ENCODE data around the gene CNPY3. TPM values are rescaled to one million over a fixed set of nuclear protein-coding genes. Genes with fewer than 3 reads are reported as not detected.
"Not testable (repeated sequence)": the region's sequence is repeated elsewhere in the genome, so short reads cannot be mapped to it uniquely, and the experiment has no call there.

CNPY3 gene
- total and polyA plus RNA-seq, 10 of the 15 experiments (the other 5 are each of a cell fraction or from before 2014, with no cell fraction given): 7.2 to 102 (median 73.6) TPM

DNA sequence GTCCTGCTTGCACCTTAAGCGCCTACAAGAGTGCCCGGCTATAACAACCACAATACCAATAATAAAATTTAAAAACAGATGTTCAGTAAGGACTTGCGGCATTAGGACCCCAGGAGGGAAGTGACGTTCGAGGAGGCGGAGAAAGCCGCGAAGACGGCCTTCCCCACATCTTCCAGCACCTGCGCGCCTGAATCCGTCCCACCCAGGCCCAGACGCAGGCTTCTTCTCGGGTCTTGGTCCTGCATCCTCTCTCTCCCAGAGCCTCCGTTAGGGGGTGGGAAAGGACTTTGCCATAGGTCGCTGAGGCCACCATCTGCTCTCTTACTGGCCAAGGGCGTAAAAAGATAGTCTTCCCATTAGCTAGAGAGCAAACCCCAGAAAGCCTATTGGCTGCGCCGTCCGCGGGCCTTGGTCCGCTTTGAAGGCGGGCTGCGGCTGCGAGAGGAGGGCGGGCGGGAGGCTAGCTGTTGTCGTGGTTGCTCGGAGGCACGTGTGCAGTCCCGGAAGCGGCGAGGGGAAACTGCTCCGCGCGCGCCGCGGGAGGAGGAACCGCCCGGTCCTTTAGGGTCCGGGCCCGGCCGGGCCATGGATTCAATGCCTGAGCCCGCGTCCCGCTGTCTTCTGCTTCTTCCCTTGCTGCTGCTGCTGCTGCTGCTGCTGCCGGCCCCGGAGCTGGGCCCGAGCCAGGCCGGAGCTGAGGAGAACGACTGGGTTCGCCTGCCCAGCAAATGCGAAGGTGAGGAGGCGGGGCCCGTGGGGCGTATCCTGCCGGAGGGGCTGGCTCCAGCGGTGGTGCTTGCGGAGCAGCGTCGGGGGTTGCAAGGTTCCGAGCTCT lies at the start of gene CNPY3 (continued):
- TF ChIP-seq KDM1A (IDR thresholded peaks at IDR 0.05; ENCODE audit: borderline replicate concordance) (no peak), RCOR1 (conservative IDR thresholded peaks at IDR 0.05; ENCODE audit: low read depth, low read length) (peak; percentile 82; the same call in 1 of the 2 replicates), CEBPB (IDR thresholded peaks at IDR 0.05; ENCODE audit: borderline replicate concordance in 1 of 2, low read depth in 2 of 2, low read length in 2 of 2) (no peak), GATAD2B (conservative IDR thresholded peaks at IDR 0.05; ENCODE audit: low read depth) (peak; percentile 77), BACH1 (IDR thresholded peaks at IDR 0.05; ENCODE audit: borderline replicate concordance) (peak; percentile 81; the same call in 1 of the 2 replicates), ASH2L (IDR thresholded peaks at IDR 0.05; ENCODE audit: borderline replicate concordance, low read depth) (no peak), ZSCAN29 (IDR thresholded peaks at IDR 0.05) (no peak), POLR2AphosphoS2 (IDR thresholded peaks at IDR 0.05; ENCODE audit: low read depth, low read length) (0 out of 2 replicates have a peak, but pooled peaks have one; percentile 75)
- TF ChIP-seq, protein P1, sequence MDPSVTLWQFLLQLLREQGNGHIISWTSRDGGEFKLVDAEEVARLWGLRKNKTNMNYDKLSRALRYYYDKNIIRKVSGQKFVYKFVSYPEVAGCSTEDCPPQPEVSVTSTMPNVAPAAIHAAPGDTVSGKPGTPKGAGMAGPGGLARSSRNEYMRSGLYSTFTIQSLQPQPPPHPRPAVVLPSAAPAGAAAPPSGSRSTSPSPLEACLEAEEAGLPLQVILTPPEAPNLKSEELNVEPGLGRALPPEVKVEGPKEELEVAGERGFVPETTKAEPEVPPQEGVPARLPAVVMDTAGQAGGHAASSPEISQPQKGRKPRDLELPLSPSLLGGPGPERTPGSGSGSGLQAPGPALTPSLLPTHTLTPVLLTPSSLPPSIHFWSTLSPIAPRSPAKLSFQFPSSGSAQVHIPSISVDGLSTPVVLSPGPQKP (IDR thresholded peaks at IDR 0.05; ENCODE audit: low read depth, low read length): peak; percentile 53

DNA sequence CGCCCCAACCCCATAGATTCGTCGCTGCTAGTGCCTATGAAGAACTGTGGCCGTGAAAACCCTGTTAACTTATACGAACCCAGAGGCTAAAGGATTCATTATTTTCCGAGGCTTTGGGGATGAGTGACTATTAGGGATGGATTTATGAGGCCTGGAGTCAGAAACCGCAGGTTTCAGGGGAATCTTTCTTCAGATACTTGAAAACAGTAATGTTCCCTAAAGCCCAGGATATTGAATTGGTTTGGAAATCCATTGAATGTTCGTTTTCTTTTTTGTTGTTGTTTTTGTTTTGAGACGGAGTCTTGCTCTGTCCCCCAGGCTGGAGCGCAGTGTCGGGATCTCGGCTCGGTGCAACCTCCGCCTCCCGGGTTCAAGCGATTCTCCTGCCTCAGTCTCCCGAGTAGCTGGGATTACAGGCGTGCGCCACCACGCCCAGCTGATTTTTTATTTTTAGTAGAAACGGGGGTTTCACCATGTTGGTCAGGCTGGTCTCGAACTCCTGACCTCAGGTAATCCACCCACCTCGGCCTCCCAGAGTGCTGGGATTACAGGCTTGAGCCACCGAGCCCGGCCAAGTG lies 49.0 kb upstream of the CNPY3 start:
- Histone ChIP-seq H3K27ac (ENCODE audit: control insufficient read depth, insufficient read depth) (peak overlapping the region; percentile 78), H3K9ac (ENCODE audit: control insufficient read depth, insufficient read depth, low read length) (peak overlapping the region; percentile 96), H3K4me2 (ENCODE audit: control insufficient read depth, insufficient read depth) (peak overlapping the region; percentile 56), H3K79me2 (ENCODE audit: control insufficient read depth, insufficient read depth, low read length) (peaks cover 36% of the 10 kb centered on the region), H2AFZ (ENCODE audit: control insufficient read depth, low read depth, low read length) (peak overlapping the region; percentile 13; the same call in 1 of the 2 replicates), H3K4me3 (peak overlapping the region; percentile 86), H3K36me3 (ENCODE audit: control insufficient read depth in 2 of 2, insufficient read depth in 2 of 2, low read length in 1 of 2) (peaks cover 12 to 16% of the 10 kb centered on the region in 2 experiments)
- intact Hi-C loops (cut with micrococcal nuclease; ENCODE audit: unreplicated experiment); DNase-seq (ENCODE audit: low read depth, low spot score); H3K9me3 ChIP-seq (replicated peaks; ENCODE audit: control insufficient read depth, insufficient read depth, low read length); H4K20me1 ChIP-seq (ENCODE audit: control insufficient read depth, insufficient read depth); H3K4me1 ChIP-seq (ENCODE audit: control insufficient read depth, insufficient read depth, low read length); FAIRE-seq; in situ Hi-C loops (cut with MboI); H3K27me3 ChIP-seq (replicated peaks in 1 of 2; ENCODE audit: control insufficient read depth in 2 of 2, insufficient read depth in 2 of 2, low read length in 1 of 2); ATAC-seq: not testable (repeated sequence)
- 1% methylated on average over 25 of the region's 25 CpGs for WGBS (ENCODE audit: insufficient coverage, insufficient replicate concordance, low lambda C conversion rate, missing lambda C conversion rate)
- POLR2A ChIA-PET: interaction anchor here (0.5 to 3.5 kb wide), 11 partner anchors 10 to 956 kb away, joined by 3 to 16 read pairs (median 4); partner anchors contain the start of genes KLHDC3 and MEA1
- CTCF ChIA-PET: interaction anchor here (0.6 to 5.5 kb wide), 10 partner anchors 11 to 217 kb away, joined by 3 to 87 read pairs (median 5); no protein-coding TSS in a partner anchor
- TSS peak; percentile 89 for BruUV-seq (replicated peaks)
- SMC1A ChIA-PET (ENCODE audit: uncharacterized antibody, unreplicated experiment): interaction anchor here (0.5 to 7.1 kb wide), 12 partner anchors 9 to 938 kb away, joined by 3 to 58 read pairs (median 4); partner anchors contain the start of genes CCND3, CUL7 and KLHDC3
- RAD21 ChIA-PET (ENCODE audit: unreplicated experiment): interaction anchor here (0.9 to 2.2 kb wide), 11 partner anchors 11 to 374 kb away, joined by 3 to 26 read pairs (median 4); partner anchors contain the start of genes BICRAL, CNPY3, TBCC and UBR2

Data from GM12878 (cell line).